Kidney (tissue), 14 donors: ENCODE results near the gene SGCB. TPM values are rescaled to one million over a fixed set of nuclear protein-coding genes. Genes with fewer than 3 reads are reported as not detected.

Experiments
- DNase-seq, 5 donors: peaks; one replicate each; pipeline ENCODE4 v3.0.0-alpha.2; 2013 to 2020
- FAIRE-seq: peaks from 2 replicates; lab custom pipeline; 2012; peaks lifted over from hg19 to GRCh38; lab: Jason Lieb, UNC
- H3K27ac ChIP-seq, 2 donors: one replicate each; pipeline ENCODE4 v1.7.0; 2013; ENCODE audit warnings: low read depth in 2 of 2, low read length in 2 of 2, inconsistent platforms in 1 of 2
- H3K27me3 ChIP-seq: one replicate; pipeline ENCODE4 v1.7.1; 2013; ENCODE audit warnings: low read length, inconsistent platforms; ENCODE audit not compliant: control insufficient read depth, insufficient read depth
- H3K36me3 ChIP-seq, 3 donors: one replicate each; pipeline versions ENCODE4 v1.7.0 to v1.7.1; 2013; ENCODE audit warnings: low read length in 3 of 3, control low read depth in 1 of 3, inconsistent platforms in 1 of 3; ENCODE audit not compliant: insufficient read depth in 3 of 3, control insufficient read depth in 2 of 3
- H3K4me1 ChIP-seq, 3 donors: one replicate each; pipeline versions ENCODE4 v1.7.0 to v1.7.1; 2013; ENCODE audit warnings: low read length in 3 of 3, inconsistent platforms in 1 of 3, low read depth in 1 of 3; ENCODE audit not compliant: control insufficient read depth in 2 of 3, insufficient read depth in 2 of 3
- H3K4me3 ChIP-seq, 3 donors: one replicate each; pipeline versions ENCODE4 v1.7.0 to v1.8.1; 2013; ENCODE audit warnings: low read length in 3 of 3, control low read depth in 1 of 3, inconsistent platforms in 1 of 3
- H3K9ac ChIP-seq, 3 donors: one replicate each; pipeline versions ENCODE4 v1.7.0 to v1.7.1; 2013; ENCODE audit warnings: low read length in 3 of 3, control low read depth in 1 of 3, inconsistent platforms in 1 of 3
- H3K9me3 ChIP-seq, 3 donors: one replicate each; pipeline versions ENCODE4 v1.7.0 to v1.7.1; 2013; ENCODE audit warnings: low read length in 3 of 3, control low read depth in 1 of 3, inconsistent platforms in 1 of 3; ENCODE audit not compliant: control insufficient read depth in 2 of 3, insufficient read depth in 1 of 3
- CTCF ChIP-seq: IDR thresholded peaks from 3 replicates; pipeline ENCODE4 v1.5.1; 2012; ENCODE audit warnings: mild to moderate bottlenecking, moderate library complexity, borderline replicate concordance; ENCODE audit not compliant: insufficient read depth; ENCODE audit errors: extremely low read depth
- intact Hi-C: fragments of 100-400 bp; cut with DNase I; formaldehyde crosslinking; loops from one replicate; pipeline ENCODE4 v1.11.1; 2022
- polyA plus RNA-seq: library from polyadenylated mRNA; stranded (reverse); fragments of 350-450 nt; fragmentation: Illumina TruSeq; extraction: RNeasy Lipid Tissue Mini Kit (QIAGEN cat#74804); gene quantifications from one replicate; pipeline ENCODE4 v1.2.3, GENCODE V29; 2014; ENCODE audit warnings: low read depth, low replicate concordance; ENCODE audit not compliant: insufficient read depth
- total RNA-seq: library from RNA; stranded (reverse); fragmentation: NEBNext Ultra II Directional; extraction: Animal tissue kit (Norgen Biotek cat#: 25700); gene quantifications from one replicate; pipeline ENCODE4 v1.2.1, GENCODE V29; 2021
- donor health status: control.
- donor health status: control.
- donor health status: control.
- donor health status: control.
- donor health status: control.
- donor health status: DM: yes; HTN: yes; CAD: no.
- donor health status: Normal renal cell carcinoma (clear cell type).

SGCB gene
- total and polyA plus RNA-seq, 2 donors from 2014 or later = 30.7 to 43.9 TPM

GRCh38 chr4:52045028-52045427 is 6.9 kb upstream of the SGCB start:
- intact Hi-C loops = no loop called here
- H3K27ac ChIP-seq = no peak overlapping the region
- no peaks in the 10 kb centered on the region for H3K36me3 ChIP-seq
- TF ChIP-seq CTCF = no peak
- H3K4me1 ChIP-seq = no peaks in the 10 kb centered on the region
- H3K9ac ChIP-seq = no peak overlapping the region
- no peak overlapping the region for H3K4me3 ChIP-seq
- DNase-seq (no peak), FAIRE-seq (no peak)
- no peaks in the 10 kb centered on the region for H3K9me3 ChIP-seq
- no peaks in the 10 kb centered on the region for H3K27me3 ChIP-seq

- intact Hi-C loops = no loop called here
- Histone ChIP-seq H3K4me3 (peak overlapping the region; percentile 72 to 84 (median 77)), H3K4me1 (peaks cover 0 to 7% (median 0%) of the 10 kb centered on the region in 3 donors), H3K36me3 (no peaks in the 10 kb centered on the region), H3K9me3 (no peaks in the 10 kb centered on the region), H3K27ac (no peak overlapping the region), H3K27me3 (no peaks in the 10 kb centered on the region), H3K9ac (peak overlapping the region in 2 of 3 donors; percentile 54 to 55)
- peak; percentile 69 to 82 (median 75) for DNase-seq
- no peak for FAIRE-seq
- no peak for TF ChIP-seq CTCF
These were observed 403 bp downstream of the SGCB start for GRCh38 chr4:52037689-52038102.

GRCh38 chr4:52036886-52037530 is 1.1 kb downstream of the SGCB start:
- intact Hi-C loops = no loop called here

More at GRCh38 chr4:52036886-52037530, 1.1 kb downstream of the SGCB start:
- FAIRE-seq (no peak), DNase-seq (peak in 1 of 5 donors; percentile 17)
- H3K27ac ChIP-seq = no peak overlapping the region
- H3K36me3 ChIP-seq = no peaks in the 10 kb centered on the region
- TF ChIP-seq CTCF = no peak
- H3K4me3 ChIP-seq = peak overlapping the region; percentile 72 to 84 (median 77)
- H3K9ac ChIP-seq = peak overlapping the region in 2 of 3 donors; percentile 54 to 55
- no peaks in the 10 kb centered on the region for H3K27me3 ChIP-seq
- peaks cover 0 to 7% (median 0%) of the 10 kb centered on the region in 3 donors for H3K4me1 ChIP-seq
- no peaks in the 10 kb centered on the region for H3K9me3 ChIP-seq
